NOMO-1 treated with DMSO at 0.1 percent for 48 hours (cell line): Measurements from ENCODE around the gene EIF4E3.

Experiments used
- DNase-seq: peaks from one replicate; lab custom pipeline; 2025; ENCODE audit not compliant: unreplicated experiment; lab: John Stamatoyannopoulos, UW

EIF4E3 gene

DNA sequence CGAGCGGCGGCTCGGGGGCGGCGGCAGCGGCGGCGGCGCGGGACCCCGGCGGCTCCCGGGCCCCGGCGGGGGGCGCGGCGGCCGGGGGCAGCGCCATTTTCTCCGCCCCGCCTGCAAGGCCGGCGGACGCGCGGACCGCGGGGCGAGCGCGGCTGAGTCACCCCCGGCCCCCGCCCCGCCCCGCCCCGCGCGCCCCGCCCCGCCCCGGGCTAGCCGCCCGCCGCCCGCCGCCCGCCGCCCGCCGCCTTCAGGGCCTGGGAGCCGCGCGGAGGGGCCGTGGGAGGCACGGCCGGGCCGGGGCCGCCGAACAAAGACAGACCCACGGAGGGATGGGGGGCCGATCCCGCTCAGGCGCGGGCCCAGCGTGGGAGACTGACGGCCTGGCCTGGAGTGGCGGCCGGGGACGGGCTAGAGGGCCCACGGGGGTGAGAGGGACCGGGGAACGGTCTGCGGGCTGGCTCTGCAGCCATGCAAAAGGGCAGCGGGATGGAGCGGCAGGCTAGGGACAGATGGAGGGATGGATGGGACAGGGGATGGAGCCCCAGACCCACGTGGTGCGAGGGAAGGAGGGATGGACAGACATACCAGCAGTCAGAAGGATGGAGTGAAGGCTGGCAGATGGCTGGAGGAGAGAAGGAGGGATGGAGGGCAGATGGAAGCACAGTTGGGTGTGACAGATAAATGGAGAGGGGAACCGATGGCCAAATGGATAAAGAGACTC lies at the start of gene EIF4E3:
Gene EIF4E3, minus strand, starts transcription at position 132 of the 721 bp plus-strand sequence. Its CDS starts 35 bp downstream, at position 97.
- no peak for DNase-seq

DNA sequence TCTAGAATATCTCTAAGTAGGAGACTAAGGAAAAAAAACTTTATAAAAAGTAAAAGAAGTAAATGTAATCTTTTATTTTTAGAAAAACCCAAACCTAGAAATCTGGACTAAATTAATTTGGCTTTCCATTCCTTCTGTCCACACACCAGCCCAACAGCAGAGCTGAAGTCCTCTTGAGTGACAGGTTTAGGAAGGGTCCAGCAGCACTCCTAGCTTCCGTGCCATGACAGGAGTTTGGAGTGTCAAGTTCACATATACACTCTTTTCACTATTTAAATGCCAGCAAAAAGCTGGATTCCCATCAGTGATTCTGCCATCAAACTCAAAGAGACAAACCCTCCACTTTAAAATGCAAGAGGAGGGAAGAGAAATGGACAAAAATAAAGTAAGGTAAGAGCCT lies 46.7 kb upstream of the EIF4E3 start:
- DNase-seq = no peak

DNA sequence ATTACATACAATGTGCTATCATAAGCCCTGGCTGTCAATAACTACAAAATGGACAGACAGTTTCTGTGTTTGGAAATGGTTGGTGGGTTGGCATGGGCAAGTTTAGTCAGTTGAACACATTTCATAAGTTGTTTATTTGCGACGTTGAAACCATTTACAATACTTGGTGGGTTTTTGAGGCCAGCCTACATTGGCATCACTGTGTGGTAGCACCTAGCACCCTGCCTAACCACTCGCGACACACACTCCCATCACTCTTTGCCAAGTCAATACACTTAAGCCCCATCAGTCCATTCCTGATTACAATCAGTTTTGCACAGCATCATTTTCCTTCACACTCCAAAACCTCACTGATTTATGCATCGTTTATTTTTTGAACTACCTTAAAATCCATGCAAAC lies 45.9 kb upstream of the EIF4E3 start:
- no peak for DNase-seq

DNA sequence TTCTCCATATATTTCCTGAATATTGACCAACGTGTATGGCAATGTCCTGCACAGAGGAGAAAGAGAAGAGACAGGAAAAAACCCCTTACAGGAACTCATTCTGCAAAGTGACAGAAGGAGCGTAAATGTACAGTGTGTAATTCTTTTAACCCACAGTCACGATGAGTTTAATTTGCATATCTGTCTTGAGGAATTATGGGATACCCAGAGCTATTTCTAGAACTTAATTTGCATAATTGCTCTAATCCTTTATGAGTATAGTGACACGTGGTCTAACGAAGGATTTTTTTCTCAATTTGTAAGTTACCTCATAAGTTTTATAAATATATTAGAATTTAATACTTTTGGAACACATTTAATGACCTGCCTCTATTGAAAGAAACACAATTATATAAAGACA lies 38.2 kb upstream of the EIF4E3 start:
- peak; percentile 63 for DNase-seq

GRCh38 chr3:71760140-71760539 lies 34.9 kb upstream of the EIF4E3 start:
- no peak for DNase-seq

GRCh38 chr3:71759401-71759800 lies 34.2 kb upstream of the EIF4E3 start:
- DNase-seq = no peak

DNA sequence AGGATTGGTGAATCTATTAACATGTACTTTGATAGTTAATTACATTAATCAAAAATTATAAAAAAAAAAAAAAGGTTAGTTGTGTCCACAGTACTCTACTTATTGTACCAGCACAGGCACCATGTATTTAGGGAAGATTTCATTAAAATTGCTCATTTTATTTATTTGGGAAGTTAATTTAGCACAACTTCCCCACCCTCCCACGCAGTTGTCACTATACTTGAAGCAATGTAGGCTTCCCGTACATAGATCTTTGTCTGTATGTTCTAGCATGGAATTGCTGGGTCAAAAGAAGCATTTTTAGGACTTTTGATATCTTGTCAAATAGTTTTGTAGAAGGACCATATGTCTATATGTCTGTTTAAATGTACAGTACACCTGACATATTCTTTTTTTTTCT lies 32.9 kb upstream of the EIF4E3 start:
- DNase-seq = no peak

GRCh38 chr3:71754610-71755253 lies 29.5 kb upstream of the EIF4E3 start:
- no peak for DNase-seq

- no peak for DNase-seq
Measured at GRCh38 chr3:71753701-71754609, 28.8 kb upstream of the EIF4E3 start, which contains the start of gene GPR27. GPR27 (plus strand) TSS chr3:71753855; CDS start chr3:71754050, 195 bp downstream.

GRCh38 chr3:71752831-71753700 lies 27.9 kb upstream of the EIF4E3 start:
- DNase-seq = no peak

GRCh38 chr3:71751602-71752001 lies 26.4 kb upstream of the EIF4E3 start:
- DNase-seq = no peak

DNA sequence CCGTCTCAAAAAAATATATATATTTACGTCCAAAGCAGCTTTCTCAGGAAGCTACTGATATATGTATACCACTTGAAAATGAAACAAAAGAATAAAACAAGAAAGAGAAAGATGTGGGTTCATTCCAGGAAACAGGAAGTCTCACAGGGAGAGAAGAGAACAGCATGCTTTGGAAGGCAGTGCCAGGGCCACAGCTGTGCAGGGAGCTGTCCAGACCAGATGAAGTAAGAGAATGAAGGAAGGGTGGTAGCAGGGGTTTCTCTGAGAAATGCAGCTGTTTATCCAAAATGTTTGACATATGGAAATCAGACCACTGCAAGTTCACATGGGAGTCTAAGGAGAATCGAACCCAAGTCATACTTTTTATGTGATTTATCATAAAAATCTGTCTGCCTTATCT lies 19.5 kb upstream of the EIF4E3 start:
- no peak for DNase-seq

DNA sequence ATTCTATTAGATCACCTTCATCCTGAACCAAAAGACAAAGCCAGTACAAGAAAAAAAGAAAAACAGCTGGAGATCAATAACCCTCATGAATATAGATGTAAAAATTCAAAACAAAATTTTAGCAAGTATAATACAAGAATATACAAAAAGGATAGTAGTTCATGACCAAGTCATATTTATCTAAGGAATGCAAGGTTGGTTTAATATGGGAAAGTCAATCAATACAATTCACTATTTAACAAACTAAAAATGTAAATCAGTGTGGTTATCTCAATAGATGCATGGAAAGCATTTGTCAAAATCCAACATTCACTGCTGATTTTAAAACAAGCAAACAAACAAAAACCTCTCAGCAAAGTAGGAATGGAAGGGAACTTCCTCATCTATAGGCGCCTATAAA lies 17.4 kb upstream of the EIF4E3 start:
- DNase-seq = no peak

- no peak for DNase-seq
Measured at GRCh38 chr3:71734881-71735280, 9.7 kb upstream of the EIF4E3 start.

GRCh38 chr3:71733319-71733718 lies 8.1 kb upstream of the EIF4E3 start:
- DNase-seq = no peak

DNA sequence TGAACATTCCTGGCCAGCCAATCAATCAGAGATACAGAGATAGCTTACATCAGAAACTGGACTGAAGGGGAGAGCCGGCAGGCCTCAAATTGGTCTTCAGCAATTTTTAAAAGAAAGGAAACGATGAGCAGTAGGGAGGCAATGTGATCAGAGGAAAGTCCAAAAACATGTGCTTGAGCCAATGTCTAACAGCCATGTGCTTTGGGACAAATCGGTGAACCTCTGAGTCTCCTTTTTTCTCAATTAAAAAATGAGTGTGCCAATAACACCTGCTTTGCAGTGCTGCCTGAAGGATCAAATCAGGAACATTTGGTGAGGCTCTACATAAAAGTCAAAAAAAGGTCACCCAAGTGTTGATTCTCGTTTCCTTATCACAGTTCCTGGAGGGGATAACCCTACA lies 7.4 kb upstream of the EIF4E3 start:
- DNase-seq = no peak

DNA sequence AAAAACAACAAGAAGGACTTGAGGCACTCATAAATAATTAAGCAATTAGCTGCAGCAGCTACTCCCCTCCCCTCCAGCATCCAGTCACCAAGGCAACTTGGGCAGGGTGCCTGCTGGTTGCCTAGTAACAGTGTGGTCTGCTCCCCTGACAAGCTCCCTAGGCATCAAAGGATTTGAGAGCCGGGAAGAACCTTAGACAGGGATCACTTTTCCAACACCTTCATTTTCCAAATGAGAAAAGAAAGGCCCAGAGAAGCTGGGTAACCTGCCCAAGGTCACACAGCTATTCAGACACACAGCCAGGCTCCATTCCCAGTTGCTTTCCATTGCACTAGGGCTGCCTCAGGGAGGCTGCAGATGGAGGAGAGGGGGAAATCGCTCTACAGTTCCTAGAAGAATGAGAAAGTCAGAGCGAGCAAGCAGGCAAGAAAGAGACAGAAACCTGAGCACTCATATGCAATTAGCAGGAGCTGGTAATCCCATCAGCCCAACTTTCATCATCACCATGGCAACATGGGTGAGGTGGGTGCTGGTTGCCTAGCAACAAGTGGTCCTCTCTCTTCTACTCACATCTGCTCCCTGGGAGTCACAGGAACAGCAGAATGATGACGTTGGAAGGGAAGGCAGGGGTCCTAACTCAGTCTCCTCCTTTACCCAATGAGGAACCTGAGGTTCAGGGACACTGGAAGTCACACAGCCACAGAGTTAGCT lies 3.6 kb upstream of the EIF4E3 start:
- no peak for DNase-seq

DNA sequence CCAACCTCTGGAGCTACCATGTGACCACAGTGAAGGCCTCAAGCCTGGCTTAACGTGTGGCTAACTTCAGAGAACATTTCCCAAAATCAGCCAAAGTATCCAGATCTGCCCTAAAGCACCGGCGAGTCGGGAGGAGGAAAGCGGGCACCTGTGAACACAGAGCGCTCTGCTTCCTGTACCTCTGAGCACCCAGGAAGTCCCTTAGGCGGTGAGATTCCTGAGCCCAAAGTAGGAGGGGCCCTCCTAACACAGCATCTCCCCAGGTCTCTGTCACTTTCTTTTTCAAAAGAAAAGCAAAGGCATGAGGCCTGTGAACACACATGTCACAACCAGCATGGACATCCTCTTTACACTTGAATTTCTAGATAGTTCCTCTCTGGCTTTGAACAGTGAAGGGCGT lies 944 bp upstream of the EIF4E3 start:
- DNase-seq = no peak

DNA sequence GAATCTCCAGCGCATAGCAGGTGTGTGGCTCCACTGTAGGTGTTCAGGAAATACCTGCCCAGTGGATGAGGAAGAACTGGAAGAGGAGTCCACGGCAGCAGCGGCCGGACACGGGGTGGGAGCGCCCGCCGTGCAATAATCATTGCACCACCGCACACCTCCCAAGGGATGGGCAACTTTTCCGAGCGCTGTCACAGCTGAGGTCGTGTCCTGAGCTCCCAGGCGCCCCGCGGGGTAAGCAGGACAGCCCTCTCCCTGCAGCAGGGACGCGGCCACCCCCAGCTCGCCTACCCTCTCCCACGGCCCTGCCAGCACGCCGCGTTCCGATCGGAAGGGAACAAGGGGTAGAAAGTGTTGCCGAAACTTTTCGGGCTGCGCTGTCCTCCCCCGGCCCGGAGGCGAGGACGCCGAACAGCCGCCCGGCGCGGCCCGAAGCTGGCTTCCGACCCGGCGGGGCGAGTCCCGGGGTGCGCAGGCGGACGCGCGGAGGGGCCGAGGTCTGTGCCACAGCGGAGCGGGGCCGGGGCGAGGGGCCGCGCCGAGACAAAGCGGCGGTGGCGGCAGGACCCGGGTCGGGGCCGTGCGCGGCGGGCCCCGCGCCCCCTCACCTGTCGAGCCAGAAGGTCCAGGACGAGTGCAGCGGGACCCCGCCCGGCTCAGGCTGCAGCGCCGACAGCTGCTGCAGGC lies 475 bp downstream of the EIF4E3 start:
- DNase-seq = no peak

DNA sequence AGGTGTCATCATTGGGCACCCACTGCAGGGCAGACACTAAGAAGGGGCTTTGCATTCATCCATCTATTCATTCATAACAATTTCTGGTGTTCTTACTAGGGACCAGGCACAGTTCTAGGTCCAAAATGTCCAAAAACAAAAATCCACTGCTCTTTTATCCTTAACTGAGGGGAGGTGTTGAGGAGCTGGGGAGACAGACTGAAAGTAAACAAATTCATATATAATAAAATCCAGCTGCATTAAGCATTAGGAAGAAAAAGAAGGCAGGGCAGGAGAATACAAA lies 1.1 kb downstream of the EIF4E3 start:
- no peak for DNase-seq
